H1 (cell line): ENCODE data around the gene DACT1.

Source experiments
- CEBPB ChIP-seq: IDR thresholded peaks from 2 replicates; pipeline ENCODE4 v1.6.1; 2012; ENCODE audit warnings: low read depth, low read length
- EGR1 ChIP-seq: IDR thresholded peaks from 2 replicates; pipeline ENCODE4 v1.6.1; 2011; ENCODE audit warnings: low read depth, low read length, borderline replicate concordance
- HDAC6 ChIP-seq: IDR thresholded peaks from one replicate; pipeline ENCODE4 v1.7.1; 2012; ENCODE audit warnings: low read depth, mild to moderate bottlenecking, inconsistent platforms, low read length, moderate library complexity

DNA sequence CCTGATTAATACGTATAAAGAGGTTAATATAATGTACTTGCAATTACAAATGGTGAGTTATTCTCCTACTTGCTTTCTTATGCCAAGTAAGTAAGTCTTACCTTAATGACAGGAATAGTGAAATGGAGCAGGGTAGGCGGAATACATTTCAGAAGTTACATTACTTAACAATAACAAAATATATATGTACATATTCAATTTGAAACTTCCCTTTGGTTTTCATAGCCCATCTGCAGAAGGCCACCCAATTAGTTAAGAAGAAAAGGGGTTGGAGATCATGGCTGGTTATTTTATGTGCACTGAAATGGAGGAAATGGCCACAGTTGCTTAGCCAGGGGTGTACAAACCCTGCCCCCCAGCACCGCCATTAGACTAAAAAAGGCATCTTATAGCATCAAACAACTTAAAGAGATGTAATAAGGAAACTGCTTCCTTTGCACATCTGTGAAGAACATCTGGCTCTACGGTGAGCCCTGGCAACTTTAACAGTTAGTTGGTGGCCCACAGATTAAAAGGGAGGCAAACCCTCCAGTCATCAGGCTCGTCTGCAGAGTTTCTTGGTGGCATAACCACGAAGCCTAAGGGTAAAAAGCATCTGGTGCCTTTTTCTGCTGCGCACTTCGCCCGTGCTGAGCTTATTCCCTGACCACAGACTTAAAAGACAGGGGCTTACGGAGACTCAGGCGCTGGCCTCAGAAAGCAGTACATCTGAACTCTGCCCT is 38.8 kb upstream of the DACT1 start:
- TF ChIP-seq HDAC6 (no peak), CEBPB (no peak), EGR1 (no peak)
